Stimulated activated CD4-positive, alpha-beta T cell treated with anti-CD3 and anti-CD28 coated beads, TNF-alpha, amount 100 ng/mL, for 4 hours (primary cell): ENCODE data around the gene ZCCHC7.
"Not testable (repeated sequence)": the region's sequence is repeated elsewhere in the genome, so short reads cannot be mapped to it uniquely, and the experiment has no call there.

Experiments
- DNase-seq, 3 experiments: peaks; one replicate each; pipeline ENCODE4 v3.0.0-alpha.2; 2020; ENCODE audit warnings: low read depth in 3 of 3

ZCCHC7 gene

DNA sequence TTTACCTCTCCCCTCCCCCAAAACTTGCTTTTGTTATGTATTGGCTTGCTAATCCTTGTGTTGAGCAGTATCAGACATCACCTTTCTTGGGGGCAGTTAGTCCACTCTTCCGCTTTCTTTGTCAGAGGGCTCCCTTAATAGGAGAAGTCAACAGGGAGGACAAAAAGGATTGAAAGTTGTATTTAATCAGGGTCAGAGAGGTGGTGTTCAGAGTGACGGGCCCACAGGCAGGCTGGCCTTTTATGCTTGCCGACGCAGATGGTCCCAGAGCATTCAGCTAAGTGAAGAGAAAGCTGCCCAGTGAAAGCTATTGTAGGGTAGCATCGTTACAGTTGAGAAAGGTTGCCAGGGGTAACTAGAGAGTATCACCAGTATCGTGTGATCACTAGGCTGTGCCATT is 131.1 kb downstream of the ZCCHC7 start:
- no peak for DNase-seq

DNA sequence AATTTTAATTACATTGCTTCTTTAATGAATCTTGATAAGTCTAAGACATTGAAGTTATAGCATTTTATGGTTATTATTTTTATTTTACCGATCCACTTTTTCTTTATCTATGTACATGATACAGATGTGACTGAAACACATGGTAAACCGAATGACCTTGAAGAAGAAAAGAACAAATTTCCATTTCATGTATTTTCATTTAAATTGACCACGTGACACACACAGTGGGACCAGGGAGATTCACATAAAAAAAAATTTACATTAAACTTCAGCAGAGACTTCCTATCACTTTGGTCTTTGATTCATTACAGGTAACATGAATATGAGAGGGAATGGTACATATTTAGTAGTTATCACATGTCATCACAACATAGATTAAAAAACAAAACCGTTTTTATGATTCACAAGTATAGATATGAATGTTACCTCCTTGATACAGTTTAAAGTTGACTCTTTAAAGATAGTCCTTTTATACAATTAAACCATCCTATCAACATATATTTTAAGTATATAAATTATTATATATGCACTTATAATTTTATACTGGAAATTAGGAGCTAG is 133.1 kb downstream of the ZCCHC7 start:
- DNase-seq: no peak

DNA sequence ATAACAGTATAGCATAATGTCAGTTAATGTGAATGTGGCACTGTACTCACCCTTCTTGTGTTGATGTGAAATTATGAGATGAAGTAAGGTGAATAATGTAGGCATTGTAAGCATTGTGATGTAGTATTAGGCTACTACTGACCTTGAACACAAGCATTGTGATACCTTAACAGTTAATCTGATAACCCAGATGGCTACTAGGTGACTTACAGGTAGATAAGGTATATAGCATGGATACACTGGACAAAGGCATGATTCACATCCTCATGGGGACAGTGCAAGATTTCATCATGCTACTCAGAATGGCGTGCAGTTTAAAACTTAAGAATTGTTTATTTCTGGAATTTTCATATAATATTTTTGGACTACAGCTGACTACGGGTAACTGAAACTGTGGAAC is 134.8 kb downstream of the ZCCHC7 start:
- no peak for DNase-seq

DNA sequence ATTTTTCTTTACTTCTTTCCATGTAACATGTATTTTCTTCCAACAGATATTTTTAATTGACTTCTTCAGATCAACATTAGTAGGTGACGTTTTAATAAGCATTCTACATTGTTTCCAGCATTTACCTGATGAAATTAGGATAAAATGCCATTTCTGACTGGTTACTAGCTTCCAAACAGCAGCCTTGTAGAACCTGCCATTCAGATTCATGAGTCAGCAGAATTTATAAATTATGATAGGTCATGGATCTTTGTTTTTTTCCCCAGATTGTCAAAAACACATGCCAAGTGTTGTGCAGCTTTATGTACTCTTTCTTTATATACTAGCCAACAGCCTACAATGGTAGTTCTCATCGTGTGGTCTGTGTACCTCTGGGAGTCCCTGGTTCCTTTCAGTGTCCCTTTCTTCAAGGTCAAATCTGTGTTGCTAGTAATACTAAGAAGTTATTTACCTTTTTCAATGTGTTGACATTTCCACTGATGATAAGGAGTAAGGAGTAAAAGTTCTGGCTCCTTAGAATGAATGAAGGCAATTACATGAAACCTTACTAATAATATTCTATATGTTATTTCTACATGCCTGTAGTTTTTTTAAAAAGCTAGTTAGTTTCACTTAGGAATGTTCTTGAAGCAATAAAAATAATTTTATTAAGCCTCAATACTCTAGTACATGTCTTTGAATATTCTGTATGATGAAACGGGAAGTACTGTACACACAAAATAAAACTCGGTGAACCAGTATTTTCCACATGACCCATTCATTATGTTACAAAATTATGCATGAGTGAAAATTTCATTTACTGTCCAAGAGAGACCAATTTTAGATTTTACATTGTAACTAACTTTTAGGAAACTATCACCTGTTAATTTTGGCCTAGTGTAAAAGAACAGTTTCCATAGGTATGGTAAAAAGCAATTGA is 135.8 kb downstream of the ZCCHC7 start:
- no peak for DNase-seq

DNA sequence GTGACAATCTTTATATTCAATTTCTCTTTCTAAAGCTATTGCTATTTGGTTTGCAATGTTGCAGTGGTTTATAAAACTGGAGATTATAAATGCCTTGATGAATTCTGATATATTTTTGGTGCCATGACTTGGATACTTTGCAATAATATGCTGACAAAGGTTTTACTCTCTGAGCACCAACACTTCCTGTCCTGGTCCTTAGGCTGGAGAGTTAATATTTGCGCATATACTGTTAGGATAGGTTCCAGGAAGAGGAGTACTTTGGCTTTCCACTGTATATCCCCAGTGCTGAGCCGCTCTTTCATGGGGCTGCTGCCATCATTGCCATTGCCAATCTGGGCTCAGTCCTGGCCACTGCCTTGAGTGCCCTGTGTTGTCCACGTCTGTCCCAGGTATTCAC is 139.6 kb downstream of the ZCCHC7 start:
- DNase-seq: no peak

DNA sequence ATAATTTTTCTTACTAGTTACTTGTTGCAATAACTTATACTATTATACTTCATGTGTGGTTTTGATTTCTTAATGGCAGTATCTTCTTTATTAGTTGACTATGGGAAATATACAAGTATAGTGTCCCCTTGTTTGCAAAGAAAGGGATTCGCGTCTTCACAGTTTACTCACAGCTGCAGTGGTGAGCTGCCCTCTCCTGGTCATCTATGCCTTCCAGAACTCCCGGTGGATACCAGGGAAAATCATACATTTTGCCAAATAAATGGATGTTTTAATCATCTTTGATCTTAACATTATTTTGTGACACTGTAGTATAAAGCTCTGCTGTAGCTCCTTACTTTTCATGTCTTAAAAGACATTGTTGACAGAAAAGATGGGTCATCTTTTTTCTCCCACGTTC is 142.0 kb downstream of the ZCCHC7 start:
- DNase-seq: no peak

DNA sequence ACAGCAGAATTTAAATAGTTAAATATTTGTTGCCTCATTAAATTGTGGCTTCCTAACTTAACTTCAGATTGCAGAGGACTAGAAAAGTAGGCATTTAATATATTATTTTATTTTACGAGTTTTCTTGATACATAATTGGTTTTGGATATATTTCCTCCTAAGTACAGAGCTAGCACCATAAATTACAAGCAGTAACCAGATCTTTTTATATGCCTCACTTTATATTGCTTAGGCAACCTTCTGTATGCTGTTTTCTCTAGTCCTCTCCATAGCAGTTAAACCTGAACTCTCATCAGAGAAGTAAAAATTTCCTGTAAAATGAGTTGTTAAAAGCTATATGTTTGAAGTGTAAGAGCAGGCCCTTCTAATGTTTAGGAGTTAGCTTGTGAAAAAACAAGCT is 144.2 kb downstream of the ZCCHC7 start:
- no peak for DNase-seq

DNA sequence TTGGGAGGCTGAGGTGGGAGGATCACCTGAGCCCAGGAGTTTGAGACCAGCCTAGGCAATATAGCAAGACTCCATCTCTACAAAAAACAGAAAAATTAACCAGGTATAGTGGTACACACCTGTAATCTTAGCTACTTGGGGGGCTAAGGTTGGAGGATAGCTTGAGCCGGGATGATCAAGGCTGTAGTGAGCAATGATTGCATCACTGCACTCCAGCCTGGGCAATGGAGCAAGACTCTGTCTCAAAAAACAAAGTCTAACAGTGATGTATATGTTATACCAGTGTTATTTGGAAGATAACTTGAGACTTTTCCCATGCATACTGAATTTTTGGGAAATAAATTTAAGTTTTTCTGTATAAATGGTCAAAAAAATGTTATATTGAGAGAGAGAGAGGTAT is 146.3 kb downstream of the ZCCHC7 start:
- no peak for DNase-seq

DNA sequence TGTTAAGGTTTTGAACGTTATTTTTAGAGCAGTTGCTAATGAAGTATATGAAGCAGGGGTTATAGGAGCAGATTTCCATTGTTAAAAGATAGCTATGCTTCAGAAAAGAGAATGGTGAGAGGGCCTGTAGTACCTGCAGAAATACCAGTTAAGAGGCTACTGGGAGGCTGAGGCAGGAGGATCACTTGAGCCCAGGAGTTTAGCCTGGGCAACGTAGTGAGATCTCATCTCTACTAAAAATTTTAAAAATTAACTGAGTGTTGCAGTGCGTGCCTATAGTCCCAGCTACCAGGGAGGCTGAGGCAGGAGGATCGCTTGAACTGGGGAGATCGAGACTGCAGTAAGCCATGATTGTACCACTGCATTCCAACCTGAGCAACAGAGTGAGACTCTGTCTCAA is 148.8 kb downstream of the ZCCHC7 start:
- DNase-seq: no peak

DNA sequence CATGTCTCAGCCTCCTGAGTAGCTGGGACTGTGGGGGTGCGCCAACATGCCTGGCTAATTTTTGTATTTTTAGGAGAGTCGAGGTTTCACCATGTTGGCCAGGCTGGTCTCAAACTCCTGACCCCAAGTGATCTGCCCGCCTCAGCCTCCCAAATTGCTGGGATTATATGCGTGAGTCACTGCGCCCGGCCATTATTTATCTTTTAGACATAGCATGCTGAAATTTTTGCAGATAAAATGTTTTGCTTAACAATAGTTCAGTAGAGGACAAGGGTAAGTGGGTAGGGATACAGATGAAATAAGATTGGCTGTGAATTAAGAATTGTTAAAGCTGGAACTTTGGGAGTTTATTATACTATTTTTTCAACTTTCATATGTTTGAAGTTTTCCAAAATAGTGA is 151.3 kb downstream of the ZCCHC7 start:
- no peak for DNase-seq

DNA sequence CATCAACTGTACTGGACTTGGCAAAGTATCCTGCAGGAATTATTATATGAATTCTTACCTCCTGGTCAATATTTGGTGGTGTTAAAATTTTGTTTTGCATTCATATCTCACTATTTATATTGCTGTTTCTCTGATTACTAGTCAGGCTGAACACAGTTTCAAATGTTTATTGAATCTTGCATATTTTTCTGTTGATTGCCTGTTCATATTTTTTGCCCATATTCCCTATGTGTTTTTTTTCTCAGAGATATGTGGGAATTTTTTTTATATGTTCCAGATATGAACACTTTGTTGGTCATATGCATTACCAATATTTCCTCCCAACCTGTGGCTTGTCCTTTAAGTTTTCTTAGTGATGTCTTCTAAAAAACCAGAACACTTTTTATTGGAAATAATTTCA is 153.2 kb downstream of the ZCCHC7 start:
- no peak for DNase-seq

DNA sequence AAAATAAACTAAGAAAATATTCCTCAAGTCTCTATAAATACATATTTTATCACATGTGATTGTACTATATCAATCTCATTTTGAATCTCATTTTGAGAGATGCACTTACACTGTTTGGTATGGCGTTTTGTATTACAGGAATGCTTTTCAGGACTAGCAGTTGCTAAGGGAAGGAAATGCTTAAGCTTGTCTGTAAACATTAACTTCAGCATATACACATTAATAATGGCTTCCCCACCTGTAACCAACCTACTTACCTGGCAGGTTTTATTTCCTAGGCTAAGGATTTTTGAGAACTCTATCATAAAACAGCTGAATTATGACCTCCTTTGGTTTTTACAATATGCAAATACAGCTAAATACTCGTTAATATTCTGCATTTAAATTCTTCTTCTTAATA is 161.2 kb downstream of the ZCCHC7 start:
- DNase-seq: no peak

DNA sequence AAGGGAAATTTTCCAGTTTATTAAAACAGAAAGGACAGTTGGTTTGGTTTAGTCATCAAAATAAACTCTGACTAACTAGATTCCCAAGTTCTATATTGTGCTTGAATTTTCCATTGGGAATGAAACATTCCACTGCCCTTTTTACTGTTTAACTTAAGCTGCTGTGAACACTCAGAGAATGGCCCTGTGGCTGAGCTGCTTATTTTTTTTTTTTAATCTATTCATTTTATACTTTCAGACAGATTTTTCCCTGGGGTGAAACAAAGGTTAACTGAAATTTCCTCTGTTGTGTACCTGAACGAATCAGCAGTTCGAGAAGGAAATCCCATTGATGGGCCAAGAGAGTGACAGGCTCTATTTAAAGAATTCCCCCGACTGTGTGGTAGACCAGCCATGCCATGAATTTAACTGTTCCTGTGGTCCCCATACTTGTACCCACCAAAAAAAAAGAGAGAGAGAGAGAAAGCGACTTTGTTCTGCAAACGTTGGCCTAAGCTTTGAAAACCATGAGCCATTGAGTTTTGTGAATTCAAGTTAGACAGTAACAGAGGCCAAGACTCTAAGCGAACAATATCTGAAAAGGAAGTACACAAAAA is 163.5 kb downstream of the ZCCHC7 start:
- DNase-seq: no peak

DNA sequence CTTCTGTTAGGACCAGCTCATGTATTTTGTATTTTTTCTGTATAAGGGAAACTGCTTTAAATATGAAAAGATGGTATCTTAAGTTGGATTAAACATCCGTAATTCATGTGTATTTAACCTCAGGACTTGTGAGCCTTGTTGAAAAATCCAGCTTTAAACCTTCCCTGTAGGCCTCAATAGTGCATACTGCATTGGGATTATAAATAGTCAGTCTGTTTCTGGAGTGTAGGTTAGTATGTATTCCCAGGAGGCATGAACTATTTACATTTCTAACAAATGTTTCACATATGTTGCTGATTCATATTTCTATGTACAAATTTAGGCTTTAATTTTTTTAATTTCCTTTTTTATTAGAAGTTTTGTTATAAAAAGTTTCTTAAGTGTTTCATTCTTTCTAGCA is 164.3 kb downstream of the ZCCHC7 start:
- DNase-seq: no peak

DNA sequence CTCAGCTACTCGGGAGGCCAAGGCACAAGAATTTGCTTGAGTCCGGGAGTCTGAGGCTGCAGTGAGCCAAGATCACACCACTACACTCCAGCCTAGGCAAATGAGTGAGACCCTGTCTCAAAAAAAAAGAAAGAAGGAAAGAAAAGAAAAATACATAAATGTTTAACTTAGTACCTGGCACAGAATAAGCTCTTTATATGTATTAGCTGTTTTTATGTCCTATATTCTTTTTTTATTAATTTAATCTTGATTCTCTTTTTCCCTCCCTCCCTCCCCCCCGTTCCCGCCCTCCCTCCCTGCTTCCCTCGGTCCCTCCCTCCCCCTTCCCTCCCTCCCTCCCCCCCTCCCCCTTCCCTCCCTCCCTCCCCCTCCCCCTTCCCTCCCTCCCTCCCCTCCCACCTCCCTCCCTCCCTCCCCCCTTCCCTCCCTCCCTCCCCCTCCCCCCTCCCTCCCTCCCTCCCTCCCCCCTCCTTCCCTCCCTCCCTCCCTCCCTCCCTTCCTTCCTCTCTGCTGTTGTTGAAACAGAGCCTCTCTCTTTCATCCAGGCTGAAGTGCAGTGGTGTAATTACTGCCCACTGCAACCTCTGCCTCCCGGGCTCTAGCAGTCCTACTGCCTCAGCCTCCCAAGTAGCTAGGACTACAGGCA is 166.3 kb downstream of the ZCCHC7 start:
- no peak for DNase-seq

DNA sequence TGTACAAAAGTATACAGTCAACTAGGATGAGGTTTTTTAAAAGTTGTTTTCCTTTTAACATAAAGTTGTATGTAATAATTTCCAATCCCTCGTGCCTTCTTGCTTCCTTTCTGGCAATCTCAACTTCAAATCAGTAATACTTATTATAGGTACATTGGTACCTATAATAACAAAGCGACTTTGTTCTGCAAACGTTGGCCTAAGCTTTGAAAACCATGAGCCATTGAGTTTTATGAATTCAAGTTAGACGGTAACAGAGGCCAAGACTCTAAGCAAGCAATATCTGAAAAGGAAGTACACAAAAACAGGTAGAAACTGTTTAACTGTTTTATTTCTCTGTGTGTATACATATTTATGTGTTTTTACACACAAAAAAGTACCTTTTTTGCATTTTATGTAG is 166.9 kb downstream of the ZCCHC7 start:
- no peak for DNase-seq

DNA sequence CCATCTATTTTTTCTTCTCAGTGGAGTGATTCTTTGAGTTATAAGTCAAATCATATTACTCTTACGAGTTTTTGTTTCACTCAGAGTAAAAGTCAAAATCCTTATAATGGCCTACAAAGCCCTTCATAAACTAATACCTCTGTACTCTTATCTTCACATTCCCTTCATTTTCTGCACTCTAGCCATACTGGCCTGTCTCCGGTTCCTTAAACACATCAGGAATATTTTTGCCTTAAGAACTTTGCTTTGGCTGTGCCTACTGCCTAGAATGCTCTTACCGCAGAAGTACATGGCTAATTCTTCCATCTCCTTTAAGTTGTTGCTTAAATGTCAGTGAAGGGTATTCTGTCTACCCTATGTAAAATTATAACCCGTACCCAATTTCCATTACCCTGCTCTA is 169.3 kb downstream of the ZCCHC7 start:
- no peak for DNase-seq

DNA sequence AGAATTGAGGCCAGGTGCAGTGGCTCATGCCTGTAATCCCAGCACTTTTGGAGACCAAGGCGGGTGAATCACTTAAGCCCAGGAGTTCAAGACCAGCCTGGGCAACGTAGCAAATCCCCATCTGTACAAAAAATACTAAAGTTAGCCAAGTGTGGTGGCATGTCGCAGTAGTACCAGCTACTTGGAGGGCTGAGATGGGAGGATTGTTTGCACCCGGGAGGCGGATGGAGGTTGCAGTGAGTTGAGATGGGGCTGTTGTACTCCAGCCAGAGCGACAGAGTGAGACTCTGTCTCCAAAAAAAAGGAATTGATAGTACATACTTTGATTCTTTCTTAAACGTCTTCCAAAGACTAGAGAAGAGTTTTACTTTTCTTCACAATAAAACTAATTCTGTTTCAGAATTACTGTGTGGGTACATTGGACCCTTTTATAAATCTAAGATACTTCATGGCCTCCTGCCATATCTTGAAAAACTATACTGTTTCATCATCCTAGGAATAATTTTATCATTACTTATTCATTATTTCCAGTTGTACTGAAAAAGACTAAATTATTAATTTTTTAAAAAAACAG is 170.1 kb downstream of the ZCCHC7 start:
- DNase-seq: no peak

DNA sequence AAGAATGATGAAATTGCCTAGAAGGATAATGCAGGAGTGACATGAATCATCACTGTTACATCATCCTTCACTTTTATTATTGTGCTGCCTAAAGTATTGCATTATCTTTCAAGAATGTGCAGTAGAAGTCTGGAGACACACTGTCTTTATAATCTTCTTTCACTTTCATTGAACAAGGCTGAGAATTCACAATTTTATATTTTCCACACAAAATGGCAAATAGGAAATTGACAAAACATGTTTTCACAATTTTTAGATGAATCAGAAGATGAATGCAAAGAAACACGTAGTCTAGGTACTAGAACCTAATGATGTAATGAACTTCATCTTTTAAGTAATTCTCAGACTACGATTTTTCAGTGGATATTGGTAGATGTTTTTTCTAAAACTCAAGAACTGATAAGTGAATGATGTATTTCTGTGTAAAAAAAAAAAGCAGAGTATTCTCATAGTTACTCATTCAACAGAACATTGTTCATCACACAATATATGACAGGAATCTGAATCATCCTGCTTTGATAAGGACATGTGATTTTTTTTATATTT is 170.6 kb downstream of the ZCCHC7 start:
- DNase-seq: no peak

DNA sequence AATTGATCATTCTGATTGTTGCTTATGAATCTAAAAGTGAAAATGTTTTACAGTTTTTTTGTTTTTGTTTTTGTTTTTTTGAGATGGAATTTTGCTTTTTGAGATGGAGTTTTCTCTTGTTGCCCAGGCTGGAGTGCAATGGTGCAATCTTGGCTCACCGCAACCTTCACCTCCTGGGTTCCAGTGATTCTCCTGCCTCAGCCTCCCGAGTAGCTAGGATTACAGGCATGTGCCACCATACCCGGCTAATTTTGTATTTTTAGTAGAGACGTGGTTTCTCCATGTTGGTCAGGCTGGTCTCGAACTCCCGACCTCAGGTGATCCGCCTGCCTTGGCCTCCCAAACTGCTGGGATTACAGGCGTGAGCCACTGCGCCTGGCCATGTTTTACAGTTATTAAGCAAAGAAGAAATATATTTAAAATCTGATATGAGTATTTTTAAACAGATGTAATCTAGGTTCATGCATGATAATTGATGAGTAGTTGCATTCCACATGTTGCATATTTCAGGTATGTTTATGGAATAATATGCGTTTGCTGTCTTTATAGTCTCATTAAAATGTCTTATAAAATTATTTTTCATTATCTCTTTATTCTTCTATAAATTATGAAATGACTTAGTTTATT is 171.4 kb downstream of the ZCCHC7 start:
- not testable (repeated sequence) for DNase-seq

DNA sequence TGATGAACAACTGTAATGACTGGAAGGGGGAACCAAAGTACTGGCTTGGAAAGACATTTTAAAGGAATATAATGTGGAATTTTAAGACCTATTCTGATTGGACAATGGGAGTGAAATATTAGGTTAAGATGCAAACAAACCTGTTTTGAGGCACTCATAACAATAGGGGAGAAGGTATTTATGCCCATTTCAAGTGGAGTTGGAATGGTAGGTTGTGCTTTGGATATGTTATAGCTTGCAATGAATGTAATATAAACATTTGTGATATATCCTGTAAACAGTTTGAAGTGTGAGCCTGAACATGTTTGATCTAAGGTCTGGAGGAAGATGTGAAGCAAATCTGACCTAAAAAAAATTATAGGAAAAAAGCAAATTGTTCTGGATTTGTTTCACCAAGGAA is 172.5 kb downstream of the ZCCHC7 start:
- no peak for DNase-seq
